Colon (tissue), 2 donors: Measurements from ENCODE around the gene PRICKLE2.

Experiments used
- FAIRE-seq: peaks from 2 replicates; lab custom pipeline; 2012; peaks lifted over from hg19 to GRCh38; lab: Jason Lieb, UNC
- donor health status: control.
- donor health status: control.

Gene PRICKLE2

GRCh38 chr3:64130436-64130835 is 94.8 kb downstream of the PRICKLE2 start:
- no peak for FAIRE-seq

- FAIRE-seq = no peak
Observed at GRCh38 chr3:64129581-64129980, 95.7 kb downstream of the PRICKLE2 start.

GRCh38 chr3:64129106-64129505 is 96.2 kb downstream of the PRICKLE2 start:
- FAIRE-seq = no peak

GRCh38 chr3:64125561-64125960 is 99.7 kb downstream of the PRICKLE2 start:
- no peak for FAIRE-seq

GRCh38 chr3:64123931-64124330 is 101.3 kb downstream of the PRICKLE2 start:
- no peak for FAIRE-seq

GRCh38 chr3:64122476-64122875 is 102.8 kb downstream of the PRICKLE2 start:
- FAIRE-seq = no peak

- FAIRE-seq = no peak
Observed at GRCh38 chr3:64121750-64122311, 103.4 kb downstream of the PRICKLE2 start.

GRCh38 chr3:64120876-64121275 is 104.4 kb downstream of the PRICKLE2 start:
- no peak for FAIRE-seq

GRCh38 chr3:64117483-64117882 is 107.8 kb downstream of the PRICKLE2 start:
- no peak for FAIRE-seq

- FAIRE-seq = no peak
Observed at GRCh38 chr3:64114651-64115050, 110.6 kb downstream of the PRICKLE2 start.

- FAIRE-seq = no peak
Observed at GRCh38 chr3:64111872-64112271, 113.4 kb downstream of the PRICKLE2 start.

- no peak for FAIRE-seq
Observed at GRCh38 chr3:64111083-64111482, 114.2 kb downstream of the PRICKLE2 start.

GRCh38 chr3:64110071-64110470 is 115.2 kb downstream of the PRICKLE2 start:
- FAIRE-seq = no peak

GRCh38 chr3:64109438-64109837 is 115.8 kb downstream of the PRICKLE2 start:
- FAIRE-seq = no peak

- no peak for FAIRE-seq
Observed at GRCh38 chr3:64108784-64109317, 116.4 kb downstream of the PRICKLE2 start.

GRCh38 chr3:64108231-64108630 is 117.0 kb downstream of the PRICKLE2 start:
- FAIRE-seq = no peak

GRCh38 chr3:64107190-64107589 is 118.1 kb downstream of the PRICKLE2 start:
- no peak for FAIRE-seq

GRCh38 chr3:64105816-64106215 is 119.5 kb downstream of the PRICKLE2 start:
- no peak for FAIRE-seq

GRCh38 chr3:64104691-64105111 is 120.6 kb downstream of the PRICKLE2 start:
- FAIRE-seq = no peak

- FAIRE-seq = no peak
Observed at GRCh38 chr3:64104006-64104405, 121.3 kb downstream of the PRICKLE2 start.

- no peak for FAIRE-seq
Observed at GRCh38 chr3:64103131-64103530, 122.1 kb downstream of the PRICKLE2 start.

- FAIRE-seq = no peak
Observed at GRCh38 chr3:64102147-64102546, 123.1 kb downstream of the PRICKLE2 start.

- no peak for FAIRE-seq
Observed at GRCh38 chr3:64099316-64099715, 126.0 kb downstream of the PRICKLE2 start.

GRCh38 chr3:64098670-64099069 is 126.6 kb downstream of the PRICKLE2 start:
- no peak for FAIRE-seq
